ENCODE results near the gene HYAL1. TPM values are rescaled to one million over a fixed set of nuclear protein-coding genes. Genes with fewer than 3 reads are reported as not detected.
A peak's percentile ranks its signal among the peaks of the same experiment; 100 is the strongest.

The HYAL1 gene
- total RNA-seq, 2 donors from 2014 or later, result 9.0 to 15.2 TPM

GRCh38 chr3:50319181-50319893 is 16.0 kb upstream of the HYAL1 start:
- intact Hi-C loops (cut with DNase I), result no loop called here
- Histone ChIP-seq H3K9ac (ENCODE audit: low read depth in 2 of 2, low read length in 2 of 2) (peak overlapping the region in 1 of 2 donors; percentile 91), H3K9me3 (no peaks in the 10 kb centered on the region), H3K4me1 (peaks cover 38% of the 10 kb centered on the region), H3K4me3 (no peak overlapping the region), H3K27ac (no peak overlapping the region), H3K27me3 (no peaks in the 10 kb centered on the region), H3K36me3 (no peaks in the 10 kb centered on the region)
- no peak for DNase-seq
- no peak for TF ChIP-seq CTCF (IDR thresholded peaks at IDR 0.05)

- Histone ChIP-seq H3K4me3 (no peak overlapping the region), H3K36me3 (no peaks in the 10 kb centered on the region), H3K4me1 (peaks cover 38% of the 10 kb centered on the region), H3K9me3 (no peaks in the 10 kb centered on the region), H3K27ac (no peak overlapping the region), H3K27me3 (no peaks in the 10 kb centered on the region), H3K9ac (ENCODE audit: low read depth in 2 of 2, low read length in 2 of 2) (peak overlapping the region in 1 of 2 donors; percentile 91)
- intact Hi-C loops (cut with DNase I), result no loop called here
- DNase-seq, result no peak
- no peak for TF ChIP-seq CTCF (IDR thresholded peaks at IDR 0.05)
Measured at GRCh38 chr3:50318615-50319014, 15.2 kb upstream of the HYAL1 start.

GRCh38 chr3:50318163-50318562 is 14.8 kb upstream of the HYAL1 start:
- H3K36me3 ChIP-seq, result no peaks in the 10 kb centered on the region
- intact Hi-C loops (cut with DNase I), result no loop called here
- TF ChIP-seq CTCF (IDR thresholded peaks at IDR 0.05), result no peak
- peak overlapping the region in 1 of 2 donors; percentile 91 for H3K9ac ChIP-seq (ENCODE audit: low read depth in 2 of 2, low read length in 2 of 2)
- H3K4me1 ChIP-seq, result peaks cover 38% of the 10 kb centered on the region
- H3K27ac ChIP-seq, result peak overlapping the region; percentile 91
- DNase-seq, result no peak
- no peak overlapping the region for H3K4me3 ChIP-seq
- no peaks in the 10 kb centered on the region for H3K27me3 ChIP-seq
- H3K9me3 ChIP-seq, result no peaks in the 10 kb centered on the region

GRCh38 chr3:50317300-50317699 is 13.9 kb upstream of the HYAL1 start:
- no peaks in the 10 kb centered on the region for H3K9me3 ChIP-seq
- no peaks in the 10 kb centered on the region for H3K27me3 ChIP-seq
- intact Hi-C loops (cut with DNase I), result no loop called here
- no peaks in the 10 kb centered on the region for H3K36me3 ChIP-seq
- TF ChIP-seq CTCF (IDR thresholded peaks at IDR 0.05), result no peak
- DNase-seq, result peak; percentile 69
- no peak overlapping the region for H3K4me3 ChIP-seq
- peak overlapping the region; percentile 60 to 86 for H3K9ac ChIP-seq (ENCODE audit: low read depth in 2 of 2, low read length in 2 of 2)
- H3K4me1 ChIP-seq, result peaks cover 34% of the 10 kb centered on the region
- H3K27ac ChIP-seq, result peak overlapping the region; percentile 91

- Histone ChIP-seq H3K4me3 (no peak overlapping the region), H3K4me1 (peaks cover 28% of the 10 kb centered on the region)
- intact Hi-C loops (cut with DNase I), result no loop called here
Measured at GRCh38 chr3:50316657-50317242, 13.4 kb upstream of the HYAL1 start.

More at GRCh38 chr3:50316657-50317242, 13.4 kb upstream of the HYAL1 start:
- H3K9me3 ChIP-seq, result no peaks in the 10 kb centered on the region
- H3K27ac ChIP-seq, result peak overlapping the region; percentile 91
- H3K9ac ChIP-seq (ENCODE audit: low read depth in 2 of 2, low read length in 2 of 2), result peak overlapping the region; percentile 62 to 86
- no peaks in the 10 kb centered on the region for H3K36me3 ChIP-seq
- TF ChIP-seq CTCF (IDR thresholded peaks at IDR 0.05), result no peak
- no peaks in the 10 kb centered on the region for H3K27me3 ChIP-seq
- DNase-seq, result peak; percentile 92
